Measurements from ENCODE around the gene DNAJC27. TPM values are rescaled to one million over a fixed set of nuclear protein-coding genes. Genes with fewer than 3 reads are reported as not detected.
A peak's percentile ranks its signal among the peaks of the same experiment; 100 is the strongest.

The DNAJC27 gene
- total and polyA plus RNA-seq, 9 of the 15 experiments (the other 6 are each of a cell fraction or from before 2014, with no cell fraction given) = 0.53 to 5.9 (median 3.0) TPM

GRCh38 chr2:24969784-24970183 lies 2.0 kb downstream of the DNAJC27 start:
- TF ChIP-seq CEBPG (CRISPR knock-in tag; IDR thresholded peaks at IDR 0.05) = no peak
- peak; percentile 44; a peak in 2 of 4 replicates for TF ChIP-seq CEBPG (tag; conservative IDR thresholded peaks at IDR 0.05 in 1 of 2, IDR thresholded peaks at IDR 0.05 in 1 of 2)
- peak; percentile 73 for TF ChIP-seq CEBPB (tag; IDR thresholded peaks at IDR 0.05)
- no peak for TF ChIP-seq TCF7 (IDR thresholded peaks at IDR 0.05; ENCODE audit: borderline replicate concordance)
- Histone ChIP-seq H4K20me1 (replicated peaks; ENCODE audit: control insufficient read depth, insufficient read depth, low read length) (no peaks in the 10 kb centered on the region), H3K27ac (ENCODE audit: extremely low read depth, low read depth, low read length) (no peak overlapping the region), H3K9me3 (replicated peaks; ENCODE audit: control insufficient read depth, insufficient read depth, low read depth, low read length) (no peaks in the 10 kb centered on the region), H2AFZ (ENCODE audit: low read depth, low read length) (no peak overlapping the region), H3K4me3 (no peak overlapping the region), H3K4me2 (ENCODE audit: insufficient read depth, low read length) (no peak overlapping the region), H3K79me2 (ENCODE audit: control insufficient read depth, insufficient read depth, low read length) (peaks cover 35% of the 10 kb centered on the region), H3K36me3 (ENCODE audit: control insufficient read depth, insufficient read depth, low read length) (peaks cover 15% of the 10 kb centered on the region; the same call in 1 of the 3 replicates), H3K27me3 (ENCODE audit: control insufficient read depth in 2 of 2, insufficient read depth in 2 of 2, low read length in 2 of 2) (no peaks in the 10 kb centered on the region), H3K4me1 (replicated peaks in 1 of 2; ENCODE audit: control insufficient read depth in 2 of 2, insufficient read depth in 2 of 2, low read length in 2 of 2) (peaks cover 6 to 25% of the 10 kb centered on the region in 2 experiments), H3K9me1 (ENCODE audit: control insufficient read depth, insufficient read depth, low read length) (no peaks in the 10 kb centered on the region), H3K9ac (ENCODE audit: insufficient read depth in 1 of 2, low read depth in 2 of 2, low read length in 2 of 2) (no peak overlapping the region)
- ATAC-seq = no peak
- POLR2A ChIA-PET = interaction anchor here (1.4 kb wide), 1 partner anchor 13 kb away, joined by 4 read pairs; no protein-coding TSS in a partner anchor
- CTCF ChIA-PET (ENCODE audit: low intra/inter-chr PET ratio) = no interaction called here
- in situ Hi-C loops (cut with MboI) = no loop called here
- intact Hi-C loops (cut with micrococcal nuclease) = loop anchor here (5.0 to 10.0 kb wide), 3 partner anchors 47 to 555 kb away; partner anchors contain the start of gene ADCY3
- 67% methylated on average over 1 of the region's 1 CpG for WGBS (ENCODE audit: insufficient coverage, low coverage, missing lambda C conversion rate)
- BruUV-seq (replicated peaks) = no TSS peak
- no peak for DNase-seq (ENCODE audit: extremely low read depth in 1 of 4, low spot score in 3 of 4)
- no peak for FAIRE-seq

GRCh38 chr2:24961903-24962302 lies 9.9 kb downstream of the DNAJC27 start:
- Histone ChIP-seq H3K4me1 (replicated peaks in 1 of 2; ENCODE audit: control insufficient read depth in 2 of 2, insufficient read depth in 2 of 2, low read length in 2 of 2) (no peaks in the 10 kb centered on the region), H2AFZ (ENCODE audit: low read depth, low read length) (no peak overlapping the region), H3K79me2 (ENCODE audit: control insufficient read depth, insufficient read depth, low read length) (no peaks in the 10 kb centered on the region), H3K4me2 (ENCODE audit: insufficient read depth, low read length) (no peak overlapping the region), H3K4me3 (no peak overlapping the region), H3K9me3 (replicated peaks; ENCODE audit: control insufficient read depth, insufficient read depth, low read depth, low read length) (no peaks in the 10 kb centered on the region), H3K27me3 (ENCODE audit: control insufficient read depth in 2 of 2, insufficient read depth in 2 of 2, low read length in 2 of 2) (no peaks in the 10 kb centered on the region), H3K27ac (ENCODE audit: extremely low read depth, low read depth, low read length) (no peak overlapping the region), H3K36me3 (ENCODE audit: control insufficient read depth, insufficient read depth, low read length) (peaks cover 50% of the 10 kb centered on the region; the same call in 2 of the 3 replicates), H3K9ac (ENCODE audit: insufficient read depth in 1 of 2, low read depth in 2 of 2, low read length in 2 of 2) (no peak overlapping the region), H4K20me1 (replicated peaks; ENCODE audit: control insufficient read depth, insufficient read depth, low read length) (no peaks in the 10 kb centered on the region), H3K9me1 (ENCODE audit: control insufficient read depth, insufficient read depth, low read length) (no peaks in the 10 kb centered on the region)
- DNase-seq (ENCODE audit: extremely low read depth in 1 of 4, low spot score in 3 of 4) (no peak), FAIRE-seq (no peak), ATAC-seq (no peak)
- ChIA-PET CTCF (ENCODE audit: low intra/inter-chr PET ratio) (no interaction called here), POLR2A (interaction anchor here (1.6 kb wide), 1 partner anchor 8 kb away, joined by 6 read pairs; no protein-coding TSS in a partner anchor)
- in situ Hi-C loops (cut with MboI) (no loop called here), intact Hi-C loops (cut with micrococcal nuclease) (no loop called here)
- BruUV-seq (replicated peaks) = no TSS peak
- 85% methylated on average over 1 of the region's 1 CpG for WGBS (ENCODE audit: insufficient coverage, low coverage, missing lambda C conversion rate)
- no peak for TF ChIP-seq TRIM24 (IDR thresholded peaks at IDR 0.05)
- no peak for TF ChIP-seq CHAMP1 (IDR thresholded peaks at IDR 0.05)
- no peak for TF ChIP-seq MIER1 (IDR thresholded peaks at IDR 0.05; ENCODE audit: low read depth)
- TF ChIP-seq, protein P1, sequence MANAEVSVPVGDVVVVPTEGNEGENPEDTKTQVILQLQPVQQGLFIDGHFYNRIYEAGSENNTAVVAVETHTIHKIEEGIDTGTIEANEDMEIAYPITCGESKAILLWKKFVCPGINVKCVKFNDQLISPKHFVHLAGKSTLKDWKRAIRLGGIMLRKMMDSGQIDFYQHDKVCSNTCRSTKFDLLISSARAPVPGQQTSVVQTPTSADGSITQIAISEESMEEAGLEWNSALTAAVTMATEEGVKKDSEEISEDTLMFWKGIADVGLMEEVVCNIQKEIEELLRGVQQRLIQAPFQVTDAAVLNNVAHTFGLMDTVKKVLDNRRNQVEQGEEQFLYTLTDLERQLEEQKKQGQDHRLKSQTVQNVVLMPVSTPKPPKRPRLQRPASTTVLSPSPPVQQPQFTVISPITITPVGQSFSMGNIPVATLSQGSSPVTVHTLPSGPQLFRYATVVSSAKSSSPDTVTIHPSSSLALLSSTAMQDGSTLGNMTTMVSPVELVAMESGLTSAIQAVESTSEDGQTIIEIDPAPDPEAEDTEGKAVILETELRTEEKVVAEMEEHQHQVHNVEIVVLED (CRISPR knock-in tag; IDR thresholded peaks at IDR 0.05) = no peak
- TF ChIP-seq BRD9 (IDR thresholded peaks at IDR 0.05; ENCODE audit: low read depth, partially characterized antibody) = no peak
- no peak for TF ChIP-seq ZNF511 (CRISPR knock-in tag; IDR thresholded peaks at IDR 0.05)
- no peak for TF ChIP-seq GTF2E2 (tag; IDR thresholded peaks at IDR 0.05)

Data from K562 (cell line).